Sigmoid colon (tissue), 7 donors: ENCODE results near the gene SNX32. TPM values are rescaled to one million over a fixed set of nuclear protein-coding genes. Genes with fewer than 3 reads are reported as not detected.

Experiments used
- DNase-seq: peaks from one replicate; pipeline ENCODE4 v3.0.0-alpha.2; 2019
- H3K27ac ChIP-seq, 4 donors: fragments of 200-600 bp; sonication (generic); one replicate each; pipeline ENCODE4 v1.5.1; 2016 to 2019; ENCODE audit warnings: mild to moderate bottlenecking in 1 of 4
- H3K27me3 ChIP-seq, 3 donors: fragments of 200-600 bp; sonication (generic); one replicate each; pipeline ENCODE4 v1.5.1; 2019; ENCODE audit warnings: mild to moderate bottlenecking in 1 of 3
- H3K36me3 ChIP-seq, 4 donors: fragments of 200-600 bp; sonication (generic); one replicate each; pipeline ENCODE4 v1.5.1; 2016 to 2019
- H3K4me1 ChIP-seq, 4 donors: fragments of 200-600 bp; sonication (generic); one replicate each; pipeline ENCODE4 v1.5.1; 2017 to 2019
- H3K4me3 ChIP-seq, 4 donors: fragments of 200-600 bp; sonication (generic); one replicate each; pipeline ENCODE4 v1.5.1; 2017 to 2019; ENCODE audit warnings: mild to moderate bottlenecking in 2 of 4, moderate library complexity in 1 of 4
- H3K9me3 ChIP-seq, 4 donors: fragments of 200-600 bp in 3 of 4; sonication (generic) in 3 of 4; one replicate each; pipeline versions ENCODE4 v1.5.1 to v1.6.1; 2013 to 2019
- EP300 ChIP-seq, 4 donors: sonication (generic); formaldehyde crosslinking; IDR thresholded peaks; one replicate each; pipeline ENCODE4 v1.6.1; 2017; ENCODE audit warnings: antibody characterized with exemption in 4 of 4
- POLR2A ChIP-seq, 2 donors: fragments of 450-650 bp; IDR thresholded peaks; one replicate each; pipeline ENCODE4 v1.6.1; 2016; ENCODE audit warnings: antibody characterized with exemption in 2 of 2, mild to moderate bottlenecking in 2 of 2, moderate library complexity in 2 of 2
- POLR2AphosphoS5 ChIP-seq, 4 donors: sonication (generic); formaldehyde crosslinking; IDR thresholded peaks; one replicate each; pipeline ENCODE4 v1.6.1; 2017; ENCODE audit warnings: antibody characterized with exemption in 4 of 4
- WGBS, 2 donors: extraction: QIAGEN DNeasy Blood & Tissue Kit; methylation state at CpG; one replicate each; pipeline ENCODE4 v1.1.7; 2013; 5-methylcytosine and 5-hydroxymethylcytosine counted together
- intact Hi-C: fragments of 100-400 bp; cut with DNase I; formaldehyde crosslinking; loops from one replicate; pipeline ENCODE4 v1.15.1; 2023
- polyA plus RNA-seq, 3 donors: library from polyadenylated mRNA; stranded (reverse); fragments of 200-250 nt; gene quantifications; one replicate each; pipeline ENCODE4 v1.2.3, GENCODE V29; 2013
- total RNA-seq, 4 donors: library from RNA; depleted of rRNA; stranded (reverse); fragments of >200 nt; gene quantifications; one replicate each; pipeline ENCODE4 v1.1.0, GENCODE V29; 2016
- TF ChIP-seq, protein P1 (sequence below), 4 experiments: fragments of 450-650 bp in 3 of 4; fragments of 200-600 bp in 1 of 4; IDR thresholded peaks; one replicate each; pipeline ENCODE4 v1.5.1; 2016 to 2019; ENCODE audit warnings: antibody characterized with exemption in 4 of 4, mild to moderate bottlenecking in 3 of 4, moderate library complexity in 2 of 4
- donor health status: healthy with polysubstance abuse.
- donor health status: Bipolar disorder and iron deficiency.
- donor health status: healthy.

The SNX32 gene
- total and polyA plus RNA-seq, 7 donors: 0.27 to 1.5 (median 0.70) TPM; not detected in 1

DNA sequence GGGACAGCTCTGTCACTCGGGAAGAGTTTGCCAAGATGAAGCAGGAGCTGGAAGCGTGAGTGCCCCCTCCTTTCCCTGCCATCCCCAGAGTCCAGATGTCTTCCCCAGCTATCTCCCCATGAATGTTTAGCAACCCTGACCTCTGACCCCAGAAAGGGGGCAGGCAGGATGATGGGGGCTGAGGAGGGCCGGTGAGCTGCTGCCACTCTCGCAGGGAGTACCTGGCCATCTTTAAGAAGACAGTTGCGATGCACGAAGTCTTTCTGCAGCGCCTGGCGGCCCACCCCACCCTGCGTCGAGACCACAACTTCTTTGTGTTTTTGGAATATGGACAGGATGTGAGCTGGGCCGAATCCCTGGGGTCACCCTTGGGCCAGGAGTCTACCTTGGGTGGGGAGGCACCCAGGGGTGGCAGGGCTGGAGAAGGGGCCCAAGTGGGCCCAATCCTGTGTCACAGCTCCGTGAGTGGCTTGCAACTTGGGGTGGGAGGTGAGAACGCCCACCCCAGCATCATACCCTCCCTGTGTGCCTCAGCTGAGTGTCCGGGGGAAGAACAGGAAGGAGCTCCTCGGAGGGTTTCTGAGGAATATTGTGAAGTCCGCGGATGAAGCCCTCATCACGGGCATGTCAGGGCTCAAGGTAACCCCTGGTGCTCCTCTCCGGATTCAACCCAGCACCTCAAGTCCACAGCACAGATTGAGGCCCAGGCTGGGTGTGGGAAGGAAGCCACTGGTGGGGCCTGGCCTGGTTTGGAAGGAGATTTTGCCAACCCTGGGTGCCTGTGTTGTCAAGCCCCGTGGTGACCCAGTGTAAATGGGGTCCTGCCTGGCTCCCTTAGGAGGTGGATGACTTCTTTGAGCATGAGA is 16.7 kb downstream of the SNX32 start:
- DNase-seq: peak; percentile 62
- intact Hi-C loops: no loop called here

DNA sequence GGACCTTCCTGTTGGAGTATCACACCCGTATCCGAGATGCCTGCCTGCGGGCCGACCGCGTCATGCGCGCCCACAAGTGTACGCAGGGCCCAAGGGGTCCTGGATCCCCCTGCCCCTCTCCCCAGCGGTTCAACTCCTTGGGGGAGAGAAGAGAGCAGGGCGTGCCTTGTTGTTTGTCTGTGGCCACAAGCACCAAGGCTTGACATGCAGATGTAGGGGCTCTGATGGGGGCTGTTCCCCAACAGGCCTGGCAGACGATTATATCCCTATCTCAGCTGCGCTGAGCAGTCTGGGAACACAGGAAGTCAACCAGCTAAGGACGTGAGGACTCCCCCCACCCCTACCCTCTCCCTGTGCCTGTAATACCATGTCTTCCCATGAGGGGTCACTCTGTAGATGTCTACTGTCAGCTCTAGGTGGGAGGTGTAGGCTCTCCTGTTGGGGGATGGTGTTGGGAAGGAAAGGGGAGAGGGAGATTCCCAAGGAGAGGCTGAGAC is 17.4 kb downstream of the SNX32 start:
- H3K36me3 ChIP-seq: peaks cover 30 to 56% (median 45%) of the 10 kb centered on the region in 4 donors
- peaks cover 0 to 6% (median 2%) of the 10 kb centered on the region in 4 donors for H3K9me3 ChIP-seq
- TF ChIP-seq POLR2A (IDR thresholded peaks at IDR 0.05) (no peak), EP300 (IDR thresholded peaks at IDR 0.05) (no peak), POLR2AphosphoS5 (IDR thresholded peaks at IDR 0.05) (peak in 1 of 4 donors; percentile 4)
- TF ChIP-seq, protein P1, sequence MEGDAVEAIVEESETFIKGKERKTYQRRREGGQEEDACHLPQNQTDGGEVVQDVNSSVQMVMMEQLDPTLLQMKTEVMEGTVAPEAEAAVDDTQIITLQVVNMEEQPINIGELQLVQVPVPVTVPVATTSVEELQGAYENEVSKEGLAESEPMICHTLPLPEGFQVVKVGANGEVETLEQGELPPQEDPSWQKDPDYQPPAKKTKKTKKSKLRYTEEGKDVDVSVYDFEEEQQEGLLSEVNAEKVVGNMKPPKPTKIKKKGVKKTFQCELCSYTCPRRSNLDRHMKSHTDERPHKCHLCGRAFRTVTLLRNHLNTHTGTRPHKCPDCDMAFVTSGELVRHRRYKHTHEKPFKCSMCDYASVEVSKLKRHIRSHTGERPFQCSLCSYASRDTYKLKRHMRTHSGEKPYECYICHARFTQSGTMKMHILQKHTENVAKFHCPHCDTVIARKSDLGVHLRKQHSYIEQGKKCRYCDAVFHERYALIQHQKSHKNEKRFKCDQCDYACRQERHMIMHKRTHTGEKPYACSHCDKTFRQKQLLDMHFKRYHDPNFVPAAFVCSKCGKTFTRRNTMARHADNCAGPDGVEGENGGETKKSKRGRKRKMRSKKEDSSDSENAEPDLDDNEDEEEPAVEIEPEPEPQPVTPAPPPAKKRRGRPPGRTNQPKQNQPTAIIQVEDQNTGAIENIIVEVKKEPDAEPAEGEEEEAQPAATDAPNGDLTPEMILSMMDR (IDR thresholded peaks at IDR 0.05): peak in 2 of 4 experiments; percentile 21 to 22
- whole genome bisulfite sequencing, 2 donors: 92 to 94% methylated on average over 14 of the region's 14 CpGs
- H3K4me3 ChIP-seq: no peak overlapping the region
- peaks cover 0 to 38% (median 33%) of the 10 kb centered on the region in 4 donors for H3K4me1 ChIP-seq
- no peaks in the 10 kb centered on the region for H3K27me3 ChIP-seq
- intact Hi-C loops: no loop called here
- no peak overlapping the region for H3K27ac ChIP-seq
- DNase-seq: no peak

More for the DNA sequence above, 16.7 kb downstream of the SNX32 start:
- H3K4me1 ChIP-seq: peaks cover 0 to 32% (median 26%) of the 10 kb centered on the region in 4 donors
- whole genome bisulfite sequencing, 2 donors: 86 to 90% methylated on average over 20 of the region's 20 CpGs
- peaks cover 27 to 49% (median 39%) of the 10 kb centered on the region in 4 donors for H3K36me3 ChIP-seq
- peaks cover 0 to 6% (median 2%) of the 10 kb centered on the region in 4 donors for H3K9me3 ChIP-seq
- H3K27ac ChIP-seq: no peak overlapping the region
- H3K4me3 ChIP-seq: no peak overlapping the region
- H3K27me3 ChIP-seq: no peaks in the 10 kb centered on the region
- TF ChIP-seq POLR2AphosphoS5 (IDR thresholded peaks at IDR 0.05) (peak in 2 of 4 donors; percentile 20 to 39), EP300 (IDR thresholded peaks at IDR 0.05) (no peak)

DNA sequence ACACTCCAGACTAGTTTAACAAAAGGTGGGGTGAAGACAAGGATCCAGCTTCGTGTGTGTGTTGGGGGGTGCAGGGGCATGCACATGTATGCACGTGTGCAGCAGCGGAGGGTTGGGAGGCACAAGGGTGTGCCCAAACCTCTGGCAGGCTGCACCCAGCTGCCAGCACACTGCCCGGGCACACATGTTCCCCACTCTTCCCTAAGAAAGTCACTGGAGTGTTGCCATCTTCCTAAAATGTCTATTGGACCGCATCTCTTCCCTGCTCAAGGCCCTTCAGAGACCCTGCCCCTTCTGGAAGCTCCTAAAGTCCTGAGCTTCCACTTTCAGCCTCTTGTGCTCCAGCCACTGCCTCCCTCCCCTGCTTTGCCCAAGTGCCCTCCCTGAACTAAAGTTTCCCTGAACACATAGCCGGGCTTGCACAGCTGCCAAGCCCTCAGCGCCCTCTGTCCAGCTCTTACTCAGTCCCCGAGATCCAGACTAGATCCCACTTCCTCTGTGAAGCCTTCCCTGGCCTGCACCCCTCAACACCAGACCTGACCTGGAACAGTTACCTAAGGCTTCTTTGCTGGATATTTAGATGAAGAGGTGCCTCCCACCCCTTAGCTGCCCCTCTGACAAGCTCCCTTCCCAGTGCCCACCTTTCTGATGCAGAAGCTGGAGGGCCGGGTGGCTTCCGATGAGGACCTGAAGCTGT is 18.2 kb downstream of the SNX32 start:
- H3K9me3 ChIP-seq: peaks cover 0 to 6% (median 2%) of the 10 kb centered on the region in 4 donors
- DNase-seq: peak; percentile 50
- intact Hi-C loops: no loop called here
- H3K4me1 ChIP-seq: peaks cover 0 to 45% (median 40%) of the 10 kb centered on the region in 4 donors
- H3K27ac ChIP-seq: no peak overlapping the region
- no peak overlapping the region for H3K4me3 ChIP-seq
- TF ChIP-seq, protein P1 (IDR thresholded peaks at IDR 0.05): no peak
- TF ChIP-seq POLR2AphosphoS5 (IDR thresholded peaks at IDR 0.05) (no peak), POLR2A (IDR thresholded peaks at IDR 0.05) (no peak), EP300 (IDR thresholded peaks at IDR 0.05) (no peak)
- 55 to 86% methylated on average over 10 of the region's 10 CpGs for WGBS, 2 donors
- no peaks in the 10 kb centered on the region for H3K27me3 ChIP-seq
- peaks cover 30 to 57% (median 47%) of the 10 kb centered on the region in 4 donors for H3K36me3 ChIP-seq

DNA sequence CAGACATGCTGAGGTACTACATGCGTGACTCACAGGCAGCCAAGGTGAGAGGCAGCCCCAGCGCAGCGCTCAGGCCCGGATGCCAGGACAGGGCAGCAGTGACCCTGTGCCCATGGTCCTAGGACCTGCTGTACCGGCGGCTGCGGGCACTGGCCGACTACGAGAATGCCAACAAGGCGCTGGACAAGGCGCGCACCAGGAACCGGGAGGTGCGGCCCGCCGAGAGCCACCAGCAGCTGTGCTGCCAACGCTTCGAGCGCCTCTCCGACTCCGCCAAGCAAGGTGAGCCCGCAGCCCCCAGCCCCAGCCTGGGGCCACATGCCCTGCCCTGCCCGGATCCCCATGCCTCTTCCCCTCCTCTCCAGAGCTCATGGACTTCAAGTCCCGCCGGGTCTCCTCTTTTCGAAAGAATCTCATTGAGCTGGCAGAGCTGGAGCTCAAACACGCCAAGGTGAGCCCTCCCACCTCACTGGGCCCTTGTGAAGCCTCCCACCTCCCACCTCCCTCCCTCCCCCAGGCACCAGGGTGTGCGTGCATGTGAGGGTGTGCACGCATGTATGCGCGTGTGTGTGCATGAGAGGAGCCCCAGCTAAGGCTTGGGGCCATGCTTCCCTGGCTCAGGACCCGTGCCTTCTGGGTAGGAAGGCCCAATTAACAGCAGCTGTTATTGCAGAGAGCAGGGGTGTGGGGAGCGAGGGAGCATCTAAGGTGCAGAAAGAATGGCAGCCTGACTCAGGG is 18.9 kb downstream of the SNX32 start:
- peak; percentile 61 for DNase-seq
- no peak overlapping the region for H3K4me3 ChIP-seq
- peaks cover 0 to 45% (median 40%) of the 10 kb centered on the region in 4 donors for H3K4me1 ChIP-seq
- H3K36me3 ChIP-seq: peaks cover 30 to 57% (median 47%) of the 10 kb centered on the region in 4 donors
- no peaks in the 10 kb centered on the region for H3K27me3 ChIP-seq
- peaks cover 0 to 6% (median 2%) of the 10 kb centered on the region in 4 donors for H3K9me3 ChIP-seq
- WGBS, 2 donors: 55 to 89% methylated on average over 33 of the region's 33 CpGs
- intact Hi-C loops: no loop called here
- H3K27ac ChIP-seq: peak overlapping the region in 1 of 4 donors; percentile 38
- TF ChIP-seq POLR2A (IDR thresholded peaks at IDR 0.05): no peak
- TF ChIP-seq EP300 (IDR thresholded peaks at IDR 0.05): no peak
- TF ChIP-seq POLR2AphosphoS5 (IDR thresholded peaks at IDR 0.05): no peak
